HCT116 (cell line): ENCODE data around the gene NEO1. TPM values are rescaled to one million over a fixed set of nuclear protein-coding genes. Genes with fewer than 3 reads are reported as not detected.

Source experiments
- ATAC-seq: fragments of 200-7000 bp; cut with Tn5 transposase; 2 replicates; pipeline ENCODE4 v1.9.1; 2020; ENCODE audit warnings: mild to moderate bottlenecking, moderate library complexity
- BruUV-seq: library from RNA; stranded (reverse); fragments of 400-500 nt; replicated peaks from 2 replicates; lab custom pipeline; 2021; lab: Mats Ljungman, UMichigan
- CTCF ChIA-PET: fragments of 300-600 bp; sonication (Branson Sonifier 250); formaldehyde crosslinking; loops from one replicate; lab custom pipeline; 2021; ENCODE audit warnings: antibody characterized with exemption; lab: Charles Lee
- POLR2A ChIA-PET: fragments of 300-600, 350-600 bp; sonication (Branson Sonifier 250); formaldehyde crosslinking; loops from one replicate; lab custom pipeline; 2021; ENCODE audit warnings: antibody characterized with exemption; lab: Charles Lee
- RAD21 ChIA-PET, 2 experiments: fragments of 300-600 bp; sonication (Branson Sonifier 250); formaldehyde crosslinking; loops; one replicate each; lab custom pipeline; 2023; ENCODE audit warnings: low total read pairs in 2 of 2; ENCODE audit not compliant: uncharacterized antibody in 2 of 2, unreplicated experiment in 2 of 2, low non-redundant PET in 1 of 2; lab: Charles Lee
- DNase-seq: peaks from one replicate; pipeline ENCODE4 v3.0.0-alpha.2; 2010; ENCODE audit warnings: low read depth, low spot score
- H2AFZ ChIP-seq: fragments of 200-600 bp; shearing (Covaris generic), sonication (generic); 2 replicates; pipeline ENCODE4 v1.6.1; 2017; ENCODE audit warnings: low read depth, mixed run types, mixed read lengths, antibody characterized with exemption, low read length; ENCODE audit not compliant: poor library complexity, severe bottlenecking
- H3K27ac ChIP-seq: 2 replicates; pipeline ENCODE4 v1.5.1; 2012; ENCODE audit warnings: low read depth, low read length
- H3K27me3 ChIP-seq: fragments of 200-600 bp; sonication (generic); 2 replicates; pipeline ENCODE4 v1.6.1; 2016; ENCODE audit warnings: mixed run types, low read length, mixed read lengths; ENCODE audit not compliant: insufficient read depth
- H3K36me3 ChIP-seq, 2 experiments: fragments of 200-500 bp in 1 of 2; fragments of 200-600 bp in 1 of 2; sonication (Bioruptor generic) in 1 of 2; sonication (generic) in 1 of 2; 2 replicates each; pipeline versions ENCODE4 v1.5.1 to v1.6.1; 2014 to 2016; ENCODE audit warnings: low read length in 2 of 2, inconsistent platforms in 1 of 2, mixed read lengths in 1 of 2, mixed run types in 1 of 2; ENCODE audit not compliant: insufficient read depth in 2 of 2, control insufficient read depth in 1 of 2
- H3K4me1 ChIP-seq, 2 experiments: fragments of 200-600 bp in 1 of 2; sonication (generic) in 1 of 2; 2 replicates each; pipeline versions ENCODE4 v1.5.1 to v1.6.1; 2012 to 2017; ENCODE audit warnings: low read length in 2 of 2, inconsistent platforms in 1 of 2, mild to moderate bottlenecking in 1 of 2, mixed read lengths in 1 of 2, mixed run types in 1 of 2, moderate library complexity in 1 of 2; ENCODE audit not compliant: insufficient read depth in 2 of 2, control insufficient read depth in 1 of 2
- H3K4me2 ChIP-seq: fragments of 200-600 bp; sonication (generic); 2 replicates; pipeline ENCODE4 v1.6.1; 2017; ENCODE audit warnings: mixed run types, low read length, mixed read lengths
- H3K4me3 ChIP-seq, 2 experiments: fragments of 200-600 bp in 1 of 2; sonication (generic) in 1 of 2; replicated peaks in 1 of 2; 2 replicates each; pipeline ENCODE4 v1.5.1; 2011 to 2016; ENCODE audit warnings: low read length in 2 of 2, control low read depth in 1 of 2, low read depth in 1 of 2, mild to moderate bottlenecking in 1 of 2, mixed read lengths in 1 of 2, mixed run types in 1 of 2
- H3K79me2 ChIP-seq: fragments of 200-600 bp; sonication (generic); 2 replicates; pipeline ENCODE4 v1.6.1; 2017; ENCODE audit warnings: mild to moderate bottlenecking, mixed run types, low read length, moderate library complexity, mixed read lengths; ENCODE audit not compliant: insufficient read depth
- H3K9ac ChIP-seq: fragments of 200-600 bp; sonication (generic); 2 replicates; pipeline ENCODE4 v1.6.1; 2016; ENCODE audit warnings: low read length, mixed read lengths
- H3K9me2 ChIP-seq: fragments of 200-600 bp; sonication (generic), shearing (Covaris generic); 2 replicates; pipeline ENCODE4 v1.6.1; 2017; ENCODE audit warnings: mixed run types, mild to moderate bottlenecking, moderate library complexity; ENCODE audit not compliant: insufficient read depth
- H3K9me3 ChIP-seq, 2 experiments: fragments of 200-500 bp in 1 of 2; fragments of 200-600 bp in 1 of 2; sonication (Bioruptor generic) in 1 of 2; sonication (generic) in 1 of 2; 2 replicates each; pipeline ENCODE4 v1.6.1; 2014 to 2017; ENCODE audit warnings: low read length in 2 of 2, mixed read lengths in 2 of 2, inconsistent platforms in 1 of 2, low read depth in 1 of 2, mild to moderate bottlenecking in 1 of 2, mixed run types in 1 of 2, moderate library complexity in 1 of 2; ENCODE audit not compliant: control insufficient read depth in 1 of 2, insufficient read depth in 1 of 2
- H4K20me1 ChIP-seq: fragments of 200-600 bp; sonication (generic), shearing (Covaris generic); 2 replicates; pipeline ENCODE4 v1.6.1; 2017; ENCODE audit warnings: mixed run types, mild to moderate bottlenecking, moderate library complexity; ENCODE audit not compliant: insufficient read depth
- ELF1 ChIP-seq: IDR thresholded peaks from 2 replicates; pipeline ENCODE4 v1.6.1; 2012; ENCODE audit warnings: low read depth, borderline replicate concordance
- EZH2phosphoT487 ChIP-seq: fragments of 200-600 bp; IDR thresholded peaks from 2 replicates; pipeline ENCODE4 v1.6.1; 2018; ENCODE audit warnings: antibody characterized with exemption, borderline replicate concordance
- JUND ChIP-seq: IDR thresholded peaks from 2 replicates; pipeline ENCODE4 v1.6.1; 2012
- POLR2A ChIP-seq: IDR thresholded peaks from 2 replicates; pipeline ENCODE4 v1.7.0; 2011; ENCODE audit warnings: borderline replicate concordance; ENCODE audit not compliant: insufficient read depth, insufficient read length; ENCODE audit errors: extremely low read depth
- RAD21 ChIP-seq: IDR thresholded peaks from 2 replicates; pipeline ENCODE4 v1.6.1; 2012; ENCODE audit warnings: low read depth, mild to moderate bottlenecking
- REST ChIP-seq: IDR thresholded peaks from 2 replicates; pipeline ENCODE4 v1.6.1; 2012; ENCODE audit warnings: low read depth
- SIN3A ChIP-seq: IDR thresholded peaks from 2 replicates; pipeline ENCODE4 v1.6.1; 2012; ENCODE audit warnings: low read depth
- SP1 ChIP-seq: IDR thresholded peaks from 2 replicates; pipeline ENCODE4 v1.6.1; 2012; ENCODE audit warnings: low read depth
- intact Hi-C: fragments of 100-400 bp; cut with micrococcal nuclease; formaldehyde crosslinking; loops from 2 replicates; pipeline ENCODE4 v1.10.0; 2022
- total RNA-seq: library from RNA; stranded (reverse); gene quantifications from one replicate; pipeline ENCODE4 v1.2.1, GENCODE V29; 2021; ENCODE audit not compliant: unreplicated experiment

NEO1 gene
- total RNA-seq, 1 experiment from 2014 or later, result 30.0 TPM

- Histone ChIP-seq H3K36me3 (no peaks in the 10 kb centered on the region), H3K27ac (no peak overlapping the region), H3K4me3 (no peak overlapping the region), H3K9me3 (no peaks in the 10 kb centered on the region), H4K20me1 (no peaks in the 10 kb centered on the region), H3K27me3 (no peaks in the 10 kb centered on the region), H3K4me2 (no peak overlapping the region), H3K9ac (no peak overlapping the region), H3K4me1 (peaks cover 0 to 10% of the 10 kb centered on the region in 2 experiments; a peak in 1 of 4 replicates), H3K9me2 (no peaks in the 10 kb centered on the region), H3K79me2 (no peaks in the 10 kb centered on the region), H2AFZ (no peak overlapping the region)
- DNase-seq, result no peak
- BruUV-seq, result no TSS peak
- ChIA-PET RAD21 (no interaction called here), POLR2A (no interaction called here), CTCF (no interaction called here)
- TF ChIP-seq SIN3A, result no peak
- TF ChIP-seq RAD21, result no peak
- no peak for TF ChIP-seq EZH2phosphoT487
- TF ChIP-seq REST, result no peak
- TF ChIP-seq JUND, result no peak
- no peak for TF ChIP-seq ELF1
- no peak for TF ChIP-seq SP1
- no peak for TF ChIP-seq POLR2A
- intact Hi-C loops, result no loop called here
- ATAC-seq, result no peak
Measured at GRCh38 chr15:73340502-73341192, 288.4 kb downstream of the NEO1 start.
